Prostate gland (tissue), 2 donors: ENCODE measurements around the gene TMEM108.

Source experiments
- CTCF ChIP-seq, 4 experiments: fragments of 200-600 bp in 2 of 4; fragments of 450-650 bp in 2 of 4; sonication (generic) in 2 of 4; IDR thresholded peaks; 1 replicate in 3 of 4; 2 replicates in 1 of 4; pipeline ENCODE4 v1.5.1; 2016 to 2019; ENCODE audit warnings: antibody characterized with exemption in 4 of 4, mild to moderate bottlenecking in 2 of 4, moderate library complexity in 2 of 4
- POLR2A ChIP-seq: fragments of 450-650 bp; IDR thresholded peaks from one replicate; pipeline ENCODE4 v1.6.1; 2016; ENCODE audit warnings: antibody characterized with exemption, mild to moderate bottlenecking
- POLR2AphosphoS5 ChIP-seq: sonication (generic); formaldehyde crosslinking; IDR thresholded peaks from one replicate; pipeline ENCODE4 v1.6.1; 2017; ENCODE audit warnings: antibody characterized with exemption

GRCh38 chr3:133136114-133137041 lies 98.2 kb downstream of the TMEM108 start:
- no peak for TF ChIP-seq POLR2AphosphoS5
- TF ChIP-seq CTCF (IDR thresholded peaks at IDR 0.05), result no peak
- TF ChIP-seq POLR2A, result no peak
